ENCODE data around the gene POMGNT1.

The POMGNT1 gene

DNA sequence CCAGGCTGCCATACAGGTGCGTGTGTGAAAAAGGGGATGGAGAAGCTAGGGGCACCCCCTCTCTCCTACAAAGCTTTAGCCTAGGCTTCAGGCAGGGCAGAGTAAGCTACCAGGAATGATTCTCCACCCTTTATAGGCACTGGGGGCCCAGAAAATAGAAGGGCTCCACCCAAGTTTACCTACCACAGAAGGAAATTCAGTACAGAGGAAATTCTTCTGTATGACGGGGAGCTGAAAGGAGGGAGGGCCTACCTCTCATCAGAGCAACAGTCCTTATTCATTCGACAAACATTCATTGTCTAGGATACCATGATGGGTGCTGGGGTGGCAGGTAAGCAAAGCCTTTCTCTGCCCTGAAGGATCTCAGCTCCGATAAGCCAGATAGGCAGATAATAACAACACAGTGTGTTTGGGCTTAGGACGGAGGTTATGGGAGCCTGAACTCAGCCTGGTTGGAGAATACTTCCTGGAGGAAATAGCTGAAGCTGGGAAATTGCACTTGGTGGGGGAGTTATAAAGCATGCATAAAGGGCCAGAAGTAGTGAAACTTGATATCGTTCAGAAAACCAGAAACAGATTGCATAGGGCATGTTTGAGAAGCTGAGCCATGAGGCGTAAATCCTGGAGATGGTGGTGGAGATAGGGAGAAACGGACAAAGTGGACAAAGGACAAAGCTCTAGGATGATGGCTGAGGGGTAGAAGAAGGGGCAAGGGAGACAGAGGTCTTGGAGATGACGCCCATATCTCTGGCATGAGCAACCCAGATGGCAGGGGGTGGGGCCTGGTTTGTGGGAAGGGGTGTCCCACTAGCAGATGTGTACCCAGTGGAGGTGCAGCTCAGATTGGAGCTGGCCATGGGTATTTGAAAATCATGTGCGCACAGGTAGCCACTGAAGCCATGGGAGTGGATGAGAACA lies 16.6 kb downstream of the POMGNT1 start (continued):
- TF ChIP-seq, protein P1, sequence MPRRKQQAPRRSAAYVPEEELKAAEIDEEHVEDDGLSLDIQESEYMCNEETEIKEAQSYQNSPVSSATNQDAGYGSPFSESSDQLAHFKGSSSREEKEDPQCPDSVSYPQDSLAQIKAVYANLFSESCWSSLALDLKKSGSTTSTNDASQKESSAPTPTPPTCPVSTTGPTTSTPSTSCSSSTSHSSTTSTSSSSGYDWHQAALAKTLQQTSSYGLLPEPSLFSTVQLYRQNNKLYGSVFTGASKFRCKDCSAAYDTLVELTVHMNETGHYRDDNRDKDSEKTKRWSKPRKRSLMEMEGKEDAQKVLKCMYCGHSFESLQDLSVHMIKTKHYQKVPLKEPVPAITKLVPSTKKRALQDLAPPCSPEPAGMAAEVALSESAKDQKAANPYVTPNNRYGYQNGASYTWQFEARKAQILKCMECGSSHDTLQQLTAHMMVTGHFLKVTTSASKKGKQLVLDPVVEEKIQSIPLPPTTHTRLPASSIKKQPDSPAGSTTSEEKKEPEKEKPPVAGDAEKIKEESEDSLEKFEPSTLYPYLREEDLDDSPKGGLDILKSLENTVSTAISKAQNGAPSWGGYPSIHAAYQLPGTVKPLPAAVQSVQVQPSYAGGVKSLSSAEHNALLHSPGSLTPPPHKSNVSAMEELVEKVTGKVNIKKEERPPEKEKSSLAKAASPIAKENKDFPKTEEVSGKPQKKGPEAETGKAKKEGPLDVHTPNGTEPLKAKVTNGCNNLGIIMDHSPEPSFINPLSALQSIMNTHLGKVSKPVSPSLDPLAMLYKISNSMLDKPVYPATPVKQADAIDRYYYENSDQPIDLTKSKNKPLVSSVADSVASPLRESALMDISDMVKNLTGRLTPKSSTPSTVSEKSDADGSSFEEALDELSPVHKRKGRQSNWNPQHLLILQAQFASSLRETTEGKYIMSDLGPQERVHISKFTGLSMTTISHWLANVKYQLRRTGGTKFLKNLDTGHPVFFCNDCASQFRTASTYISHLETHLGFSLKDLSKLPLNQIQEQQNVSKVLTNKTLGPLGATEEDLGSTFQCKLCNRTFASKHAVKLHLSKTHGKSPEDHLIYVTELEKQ (tag by site-specific recombination; IDR thresholded peaks at IDR 0.05; ENCODE audit: borderline replicate concordance), result no peak
- TF ChIP-seq, protein P2, sequence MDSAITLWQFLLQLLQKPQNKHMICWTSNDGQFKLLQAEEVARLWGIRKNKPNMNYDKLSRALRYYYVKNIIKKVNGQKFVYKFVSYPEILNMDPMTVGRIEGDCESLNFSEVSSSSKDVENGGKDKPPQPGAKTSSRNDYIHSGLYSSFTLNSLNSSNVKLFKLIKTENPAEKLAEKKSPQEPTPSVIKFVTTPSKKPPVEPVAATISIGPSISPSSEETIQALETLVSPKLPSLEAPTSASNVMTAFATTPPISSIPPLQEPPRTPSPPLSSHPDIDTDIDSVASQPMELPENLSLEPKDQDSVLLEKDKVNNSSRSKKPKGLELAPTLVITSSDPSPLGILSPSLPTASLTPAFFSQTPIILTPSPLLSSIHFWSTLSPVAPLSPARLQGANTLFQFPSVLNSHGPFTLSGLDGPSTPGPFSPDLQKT (IDR thresholded peaks at IDR 0.05; ENCODE audit: borderline replicate concordance, low read depth, low read length), result no peak
- no peak for TF ChIP-seq ZNF16 (tag by site-specific recombination; IDR thresholded peaks at IDR 0.05; ENCODE audit: low read depth)
- no peak for TF ChIP-seq ZSCAN23 (tag by site-specific recombination; IDR thresholded peaks at IDR 0.05)
- no peak for TF ChIP-seq ZNF561 (tag by site-specific recombination; IDR thresholded peaks at IDR 0.05; ENCODE audit: borderline replicate concordance)
- no peak for TF ChIP-seq ZBTB49 (tag by site-specific recombination; IDR thresholded peaks at IDR 0.05; ENCODE audit: low read depth)
- no peak for TF ChIP-seq ZNF211 (tag by site-specific recombination; IDR thresholded peaks at IDR 0.05; ENCODE audit: low read depth)
- TF ChIP-seq, protein P3, sequence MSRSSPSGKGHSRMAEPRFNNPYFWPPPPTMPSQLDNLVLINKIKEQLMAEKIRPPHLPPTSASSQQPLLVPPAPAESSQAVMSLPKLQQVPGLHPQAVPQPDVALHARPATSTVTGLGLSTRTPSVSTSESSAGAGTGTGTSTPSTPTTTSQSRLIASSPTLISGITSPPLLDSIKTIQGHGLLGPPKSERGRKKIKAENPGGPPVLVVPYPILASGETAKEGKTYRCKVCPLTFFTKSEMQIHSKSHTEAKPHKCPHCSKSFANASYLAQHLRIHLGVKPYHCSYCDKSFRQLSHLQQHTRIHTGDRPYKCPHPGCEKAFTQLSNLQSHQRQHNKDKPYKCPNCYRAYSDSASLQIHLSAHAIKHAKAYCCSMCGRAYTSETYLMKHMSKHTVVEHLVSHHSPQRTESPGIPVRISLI (tag by site-specific recombination; IDR thresholded peaks at IDR 0.05), result peak; percentile 80
- no peak for TF ChIP-seq ZNF76 (tag by site-specific recombination; IDR thresholded peaks at IDR 0.05; ENCODE audit: borderline replicate concordance, low read depth)
- no peak for TF ChIP-seq ZNF169 (tag by site-specific recombination; IDR thresholded peaks at IDR 0.05)
- TF ChIP-seq, protein P4, sequence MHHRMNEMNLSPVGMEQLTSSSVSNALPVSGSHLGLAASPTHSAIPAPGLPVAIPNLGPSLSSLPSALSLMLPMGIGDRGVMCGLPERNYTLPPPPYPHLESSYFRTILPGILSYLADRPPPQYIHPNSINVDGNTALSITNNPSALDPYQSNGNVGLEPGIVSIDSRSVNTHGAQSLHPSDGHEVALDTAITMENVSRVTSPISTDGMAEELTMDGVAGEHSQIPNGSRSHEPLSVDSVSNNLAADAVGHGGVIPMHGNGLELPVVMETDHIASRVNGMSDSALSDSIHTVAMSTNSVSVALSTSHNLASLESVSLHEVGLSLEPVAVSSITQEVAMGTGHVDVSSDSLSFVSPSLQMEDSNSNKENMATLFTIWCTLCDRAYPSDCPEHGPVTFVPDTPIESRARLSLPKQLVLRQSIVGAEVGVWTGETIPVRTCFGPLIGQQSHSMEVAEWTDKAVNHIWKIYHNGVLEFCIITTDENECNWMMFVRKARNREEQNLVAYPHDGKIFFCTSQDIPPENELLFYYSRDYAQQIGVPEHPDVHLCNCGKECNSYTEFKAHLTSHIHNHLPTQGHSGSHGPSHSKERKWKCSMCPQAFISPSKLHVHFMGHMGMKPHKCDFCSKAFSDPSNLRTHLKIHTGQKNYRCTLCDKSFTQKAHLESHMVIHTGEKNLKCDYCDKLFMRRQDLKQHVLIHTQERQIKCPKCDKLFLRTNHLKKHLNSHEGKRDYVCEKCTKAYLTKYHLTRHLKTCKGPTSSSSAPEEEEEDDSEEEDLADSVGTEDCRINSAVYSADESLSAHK (tag by site-specific recombination; IDR thresholded peaks at IDR 0.05), result peak; percentile 74
- no peak for TF ChIP-seq ZNF350 (tag by site-specific recombination; IDR thresholded peaks at IDR 0.05)
- peak; percentile 39; the same call in 1 of the 2 replicates for TF ChIP-seq FEZF1 (tag by site-specific recombination; IDR thresholded peaks at IDR 0.05)
- TF ChIP-seq ZBTB21 (tag by site-specific recombination; IDR thresholded peaks at IDR 0.05), result no peak
- no peak for TF ChIP-seq ZNF514 (tag by site-specific recombination; IDR thresholded peaks at IDR 0.05)
- TF ChIP-seq GLIS1 (tag by site-specific recombination; IDR thresholded peaks at IDR 0.05), result peak; percentile 68
- no peak for TF ChIP-seq ZNF654 (tag by site-specific recombination; IDR thresholded peaks at IDR 0.05; ENCODE audit: low read depth)
- TF ChIP-seq ZIC2 (tag by site-specific recombination; IDR thresholded peaks at IDR 0.05), result no peak
- TF ChIP-seq ZNF132 (tag by site-specific recombination; IDR thresholded peaks at IDR 0.05; ENCODE audit: borderline replicate concordance), result no peak
- TF ChIP-seq TRIM28 (IDR thresholded peaks at IDR 0.05; ENCODE audit: borderline replicate concordance, low read length), result peak; percentile 73; the same call in 1 of the 2 replicates
- TF ChIP-seq ZNF157 (tag by site-specific recombination; IDR thresholded peaks at IDR 0.05), result no peak
- TF ChIP-seq, protein P5, sequence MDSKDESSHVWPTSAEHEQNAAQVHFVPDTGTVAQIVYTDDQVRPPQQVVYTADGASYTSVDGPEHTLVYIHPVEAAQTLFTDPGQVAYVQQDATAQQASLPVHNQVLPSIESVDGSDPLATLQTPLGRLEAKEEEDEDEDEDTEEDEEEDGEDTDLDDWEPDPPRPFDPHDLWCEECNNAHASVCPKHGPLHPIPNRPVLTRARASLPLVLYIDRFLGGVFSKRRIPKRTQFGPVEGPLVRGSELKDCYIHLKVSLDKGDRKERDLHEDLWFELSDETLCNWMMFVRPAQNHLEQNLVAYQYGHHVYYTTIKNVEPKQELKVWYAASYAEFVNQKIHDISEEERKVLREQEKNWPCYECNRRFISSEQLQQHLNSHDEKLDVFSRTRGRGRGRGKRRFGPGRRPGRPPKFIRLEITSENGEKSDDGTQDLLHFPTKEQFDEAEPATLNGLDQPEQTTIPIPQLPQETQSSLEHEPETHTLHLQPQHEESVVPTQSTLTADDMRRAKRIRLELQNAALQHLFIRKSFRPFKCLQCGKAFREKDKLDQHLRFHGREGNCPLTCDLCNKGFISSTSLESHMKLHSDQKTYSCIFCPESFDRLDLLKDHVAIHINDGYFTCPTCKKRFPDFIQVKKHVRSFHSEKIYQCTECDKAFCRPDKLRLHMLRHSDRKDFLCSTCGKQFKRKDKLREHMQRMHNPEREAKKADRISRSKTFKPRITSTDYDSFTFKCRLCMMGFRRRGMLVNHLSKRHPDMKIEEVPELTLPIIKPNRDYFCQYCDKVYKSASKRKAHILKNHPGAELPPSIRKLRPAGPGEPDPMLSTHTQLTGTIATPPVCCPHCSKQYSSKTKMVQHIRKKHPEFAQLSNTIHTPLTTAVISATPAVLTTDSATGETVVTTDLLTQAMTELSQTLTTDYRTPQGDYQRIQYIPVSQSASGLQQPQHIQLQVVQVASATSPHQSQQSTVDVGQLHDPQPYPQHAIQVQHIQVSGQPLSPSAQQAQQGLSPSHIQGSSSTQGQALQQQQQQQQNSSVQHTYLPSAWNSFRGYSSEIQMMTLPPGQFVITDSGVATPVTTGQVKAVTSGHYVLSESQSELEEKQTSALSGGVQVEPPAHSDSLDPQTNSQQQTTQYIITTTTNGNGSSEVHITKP (tag by site-specific recombination; IDR thresholded peaks at IDR 0.05), result peak; percentile 91
- TF ChIP-seq ZNF664 (tag by site-specific recombination; IDR thresholded peaks at IDR 0.05), result peak; percentile 34; the same call in 1 of the 2 replicates
- no peak for TF ChIP-seq ZNF558 (tag by site-specific recombination; IDR thresholded peaks at IDR 0.05)
